ENCODE results near the gene MRGPRD.
"Not testable (repeated sequence)": the region's sequence is repeated elsewhere in the genome, so short reads cannot be mapped to it uniquely, and the experiment has no call there.

The MRGPRD gene

GRCh38 chr11:68976095-68976494 lies 4.7 kb downstream of the MRGPRD start:
- TF ChIP-seq, protein P1, sequence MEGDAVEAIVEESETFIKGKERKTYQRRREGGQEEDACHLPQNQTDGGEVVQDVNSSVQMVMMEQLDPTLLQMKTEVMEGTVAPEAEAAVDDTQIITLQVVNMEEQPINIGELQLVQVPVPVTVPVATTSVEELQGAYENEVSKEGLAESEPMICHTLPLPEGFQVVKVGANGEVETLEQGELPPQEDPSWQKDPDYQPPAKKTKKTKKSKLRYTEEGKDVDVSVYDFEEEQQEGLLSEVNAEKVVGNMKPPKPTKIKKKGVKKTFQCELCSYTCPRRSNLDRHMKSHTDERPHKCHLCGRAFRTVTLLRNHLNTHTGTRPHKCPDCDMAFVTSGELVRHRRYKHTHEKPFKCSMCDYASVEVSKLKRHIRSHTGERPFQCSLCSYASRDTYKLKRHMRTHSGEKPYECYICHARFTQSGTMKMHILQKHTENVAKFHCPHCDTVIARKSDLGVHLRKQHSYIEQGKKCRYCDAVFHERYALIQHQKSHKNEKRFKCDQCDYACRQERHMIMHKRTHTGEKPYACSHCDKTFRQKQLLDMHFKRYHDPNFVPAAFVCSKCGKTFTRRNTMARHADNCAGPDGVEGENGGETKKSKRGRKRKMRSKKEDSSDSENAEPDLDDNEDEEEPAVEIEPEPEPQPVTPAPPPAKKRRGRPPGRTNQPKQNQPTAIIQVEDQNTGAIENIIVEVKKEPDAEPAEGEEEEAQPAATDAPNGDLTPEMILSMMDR (IDR thresholded peaks at IDR 0.05; ENCODE audit: insufficient read depth, low read depth, low read length, missing control alignments), result no peak
- DNase-seq (ENCODE audit: low read depth), result no peak
- no peak overlapping the region for H3K4me3 ChIP-seq (ENCODE audit: low read depth, low read length)

GRCh38 chr11:68974421-68975194 lies 6.2 kb downstream of the MRGPRD start:
- DNase-seq (ENCODE audit: low read depth), result peak; percentile 33

GRCh38 chr11:68973706-68974105 lies 7.1 kb downstream of the MRGPRD start:
- not testable (repeated sequence) for DNase-seq (ENCODE audit: low read depth); H3K4me3 ChIP-seq (ENCODE audit: low read depth, low read length)

More at GRCh38 chr11:68974421-68975194, 6.2 kb downstream of the MRGPRD start:
- H3K4me3 ChIP-seq (ENCODE audit: low read depth, low read length), result no peak overlapping the region
- TF ChIP-seq, protein P1 (IDR thresholded peaks at IDR 0.05; ENCODE audit: insufficient read depth, low read depth, low read length, missing control alignments), result no peak

GRCh38 chr11:68973219-68973618 lies 7.6 kb downstream of the MRGPRD start:
- DNase-seq (ENCODE audit: low read depth), result no peak
- H3K4me3 ChIP-seq (ENCODE audit: low read depth, low read length), result no peak overlapping the region
- TF ChIP-seq, protein P1 (IDR thresholded peaks at IDR 0.05; ENCODE audit: insufficient read depth, low read depth, low read length, missing control alignments), result no peak

GRCh38 chr11:68970921-68971636 lies 9.7 kb downstream of the MRGPRD start:
- TF ChIP-seq, protein P1 (IDR thresholded peaks at IDR 0.05; ENCODE audit: insufficient read depth, low read depth, low read length, missing control alignments), result no peak
- DNase-seq (ENCODE audit: low read depth), result no peak
- H3K4me3 ChIP-seq (ENCODE audit: low read depth, low read length), result no peak overlapping the region

DNA sequence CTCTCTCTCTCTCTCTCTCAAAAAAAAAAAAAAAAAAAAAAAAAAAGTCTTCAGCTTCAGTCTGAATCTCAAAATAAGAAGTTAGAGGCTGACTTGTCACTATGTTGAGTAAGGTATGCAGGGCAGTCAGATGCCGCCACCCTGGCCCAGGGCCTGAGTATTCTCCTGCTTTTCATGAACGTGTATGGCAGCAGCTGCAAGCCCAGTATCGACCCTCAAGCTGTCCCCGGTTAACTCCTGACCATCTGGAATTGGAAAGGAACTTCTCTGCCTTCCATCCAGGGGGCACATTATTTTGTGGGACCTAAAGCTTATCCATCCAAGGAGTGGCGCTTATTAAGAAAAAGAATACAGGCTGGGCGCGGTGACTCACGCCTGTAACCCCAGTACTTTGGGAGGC lies 11.4 kb downstream of the MRGPRD start:
- DNase-seq (ENCODE audit: low read depth), result no peak
- H3K4me3 ChIP-seq (ENCODE audit: low read depth, low read length), result no peak overlapping the region
- TF ChIP-seq, protein P1 (IDR thresholded peaks at IDR 0.05; ENCODE audit: insufficient read depth, low read depth, low read length, missing control alignments), result no peak
